SH-SY5Y (cell line): Measurements from ENCODE around the gene CHMP6.

ENCODE experiments used
- GATA2 ChIP-seq: IDR thresholded peaks from 2 replicates; pipeline ENCODE4 v1.6.1; 2011; ENCODE audit warnings: mild to moderate bottlenecking, low read depth, low read length
- GATA3 ChIP-seq: IDR thresholded peaks from 2 replicates; pipeline ENCODE4 v1.6.1; 2011; ENCODE audit warnings: low read depth, mild to moderate bottlenecking, low read length, moderate library complexity

- TF ChIP-seq GATA2: no peak
- TF ChIP-seq GATA3: no peak
Observed at GRCh38 chr17:81043319-81043724, 51.7 kb downstream of the CHMP6 start.
